Stimulated activated memory B cell treated with anti-CD40 and anti-IgM and Interleukin-4, amounts not matched to agents 10 μg/mL and 1 μg/mL and 100 μg/mL, for 72 hours (primary cell): ENCODE data around the gene GGT1.
"Not testable (repeated sequence)": the region's sequence is repeated elsewhere in the genome, so short reads cannot be mapped to it uniquely, and the experiment has no call there.

Experiments used
- ATAC-seq: fragments of 150-1000 bp; cut with Tn5 transposase; 2 replicates; pipeline ENCODE4 v1.10.0; 2021
- H3K27ac Mint-ChIP-seq: one replicate; pipeline ENCODE4 v1.8.0; 2022; ENCODE audit warnings: mild to moderate bottlenecking, mixed read lengths
- H3K27me3 Mint-ChIP-seq: one replicate; pipeline ENCODE4 v1.8.0; 2022; ENCODE audit warnings: mixed read lengths
- H3K36me3 Mint-ChIP-seq: one replicate; pipeline ENCODE4 v1.8.0; 2022; ENCODE audit warnings: mixed read lengths
- H3K4me1 Mint-ChIP-seq: one replicate; pipeline ENCODE4 v1.8.0; 2022; ENCODE audit warnings: mixed read lengths
- H3K4me3 Mint-ChIP-seq: one replicate; pipeline ENCODE4 v1.8.0; 2022; ENCODE audit warnings: mild to moderate bottlenecking, moderate library complexity, mixed read lengths
- H3K9me3 Mint-ChIP-seq: one replicate; pipeline ENCODE4 v1.8.0; 2022; ENCODE audit warnings: mixed read lengths

GGT1 gene

GRCh38 chr22:24602847-24603769, at the start of gene GGT1:
Gene GGT1, plus strand, starts transcription at chr22:24603193. Its CDS starts 7,889 bp downstream, at chr22:24611082.
- not testable (repeated sequence) for H3K27me3 Mint-ChIP-seq, H3K9me3 Mint-ChIP-seq, ATAC-seq, H3K4me3 Mint-ChIP-seq, H3K36me3 Mint-ChIP-seq
- Mint-ChIP-seq H3K27ac (peak within 1 kb of the TSS; percentile 49), H3K4me1 (peaks cover 26% of the 10 kb centered on the region)

GRCh38 chr22:24553597-24554312, 49.2 kb upstream of the GGT1 start:
- Mint-ChIP-seq H3K27me3 (no peaks in the 10 kb centered on the region), H3K4me3 (peak overlapping the region; percentile 97), H3K27ac (peak overlapping the region; percentile 91), H3K4me1 (peaks cover 77% of the 10 kb centered on the region), H3K9me3 (no peaks in the 10 kb centered on the region), H3K36me3 (peaks cover 29% of the 10 kb centered on the region)
- ATAC-seq: no peak

- Mint-ChIP-seq H3K27me3 (no peaks in the 10 kb centered on the region), H3K27ac (peak within 1 kb of the TSS; percentile 91), H3K4me3 (peak within 1 kb of the TSS; percentile 97), H3K9me3 (no peaks in the 10 kb centered on the region), H3K4me1 (peaks cover 77% of the 10 kb centered on the region), H3K36me3 (peaks cover 29% of the 10 kb centered on the region)
- ATAC-seq: no peak
Observed at GRCh38 chr22:24554313-24555164, 48.5 kb upstream of the GGT1 start, which contains the start of gene GUCD1. Gene GUCD1, minus strand, starts transcription at chr22:24555138. Its CDS starts 147 bp downstream, at chr22:24554991.

GRCh38 chr22:24555165-24556039, 47.6 kb upstream of the GGT1 start, which contains the start of gene SNRPD3:
Gene SNRPD3, plus strand, starts transcription at chr22:24555999. Its CDS starts 1,676 bp downstream, at chr22:24557675.
- Mint-ChIP-seq H3K4me3 (peak within 1 kb of the TSS; percentile 97), H3K4me1 (peaks cover 72% of the 10 kb centered on the region), H3K27me3 (no peaks in the 10 kb centered on the region), H3K9me3 (no peaks in the 10 kb centered on the region), H3K36me3 (peaks cover 28% of the 10 kb centered on the region), H3K27ac (peak within 1 kb of the TSS; percentile 91)
- peak; percentile 92 for ATAC-seq

GRCh38 chr22:24559471-24559870, 43.5 kb upstream of the GGT1 start:
- peak overlapping the region; percentile 37 for H3K27ac Mint-ChIP-seq

GRCh38 chr22:24563246-24563645, 39.7 kb upstream of the GGT1 start:
- H3K9me3 Mint-ChIP-seq: no peaks in the 10 kb centered on the region
- ATAC-seq: no peak
- no peaks in the 10 kb centered on the region for H3K27me3 Mint-ChIP-seq
- no peak overlapping the region for H3K27ac Mint-ChIP-seq
- peaks cover 67% of the 10 kb centered on the region for H3K4me1 Mint-ChIP-seq
- peaks cover 28% of the 10 kb centered on the region for H3K36me3 Mint-ChIP-seq
- H3K4me3 Mint-ChIP-seq: no peak overlapping the region

More at GRCh38 chr22:24559471-24559870, 43.5 kb upstream of the GGT1 start:
- Mint-ChIP-seq H3K4me3 (no peak overlapping the region), H3K4me1 (peaks cover 57% of the 10 kb centered on the region), H3K27me3 (no peaks in the 10 kb centered on the region), H3K9me3 (no peaks in the 10 kb centered on the region), H3K36me3 (peaks cover 37% of the 10 kb centered on the region)
- no peak for ATAC-seq

GRCh38 chr22:24564376-24565058, 38.5 kb upstream of the GGT1 start:
- H3K36me3 Mint-ChIP-seq: peaks cover 24% of the 10 kb centered on the region
- H3K27ac Mint-ChIP-seq: no peak overlapping the region
- peaks cover 54% of the 10 kb centered on the region for H3K4me1 Mint-ChIP-seq
- no peaks in the 10 kb centered on the region for H3K9me3 Mint-ChIP-seq
- no peak overlapping the region for H3K4me3 Mint-ChIP-seq
- H3K27me3 Mint-ChIP-seq: no peaks in the 10 kb centered on the region
- no peak for ATAC-seq

GRCh38 chr22:24565077-24565476, 37.9 kb upstream of the GGT1 start:
- H3K36me3 Mint-ChIP-seq: peaks cover 30% of the 10 kb centered on the region
- H3K4me1 Mint-ChIP-seq: peaks cover 53% of the 10 kb centered on the region
- H3K27ac Mint-ChIP-seq: no peak overlapping the region
- ATAC-seq: no peak
- no peaks in the 10 kb centered on the region for H3K27me3 Mint-ChIP-seq
- H3K4me3 Mint-ChIP-seq: no peak overlapping the region
- H3K9me3 Mint-ChIP-seq: no peaks in the 10 kb centered on the region

- Mint-ChIP-seq H3K4me1 (peaks cover 47% of the 10 kb centered on the region), H3K27ac (no peak overlapping the region), H3K4me3 (no peak overlapping the region), H3K27me3 (no peaks in the 10 kb centered on the region), H3K9me3 (no peaks in the 10 kb centered on the region), H3K36me3 (peaks cover 38% of the 10 kb centered on the region)
- no peak for ATAC-seq
Observed at GRCh38 chr22:24566899-24567511, 36.0 kb upstream of the GGT1 start.

GRCh38 chr22:24567668-24568067, 35.3 kb upstream of the GGT1 start:
- Mint-ChIP-seq H3K4me1 (peaks cover 40% of the 10 kb centered on the region), H3K27me3 (no peaks in the 10 kb centered on the region), H3K27ac (no peak overlapping the region), H3K9me3 (no peaks in the 10 kb centered on the region), H3K4me3 (no peak overlapping the region), H3K36me3 (peaks cover 41% of the 10 kb centered on the region)
- no peak for ATAC-seq

GRCh38 chr22:24571266-24571665, 31.7 kb upstream of the GGT1 start:
- H3K36me3 Mint-ChIP-seq: peaks cover 56% of the 10 kb centered on the region
- H3K4me1 Mint-ChIP-seq: peaks cover 10% of the 10 kb centered on the region
- H3K27me3 Mint-ChIP-seq: no peaks in the 10 kb centered on the region
- no peak overlapping the region for H3K4me3 Mint-ChIP-seq
- ATAC-seq: no peak
- no peak overlapping the region for H3K27ac Mint-ChIP-seq
- no peaks in the 10 kb centered on the region for H3K9me3 Mint-ChIP-seq

GRCh38 chr22:24576778-24577177, 26.2 kb upstream of the GGT1 start:
- ATAC-seq: no peak
- peaks cover 43% of the 10 kb centered on the region for H3K36me3 Mint-ChIP-seq
- H3K4me1 Mint-ChIP-seq: no peaks in the 10 kb centered on the region
- no peaks in the 10 kb centered on the region for H3K9me3 Mint-ChIP-seq
- H3K27ac Mint-ChIP-seq: peak overlapping the region; percentile 23
- no peaks in the 10 kb centered on the region for H3K27me3 Mint-ChIP-seq
- no peak overlapping the region for H3K4me3 Mint-ChIP-seq
